ENCODE data around the gene ANGPTL5.

DNA sequence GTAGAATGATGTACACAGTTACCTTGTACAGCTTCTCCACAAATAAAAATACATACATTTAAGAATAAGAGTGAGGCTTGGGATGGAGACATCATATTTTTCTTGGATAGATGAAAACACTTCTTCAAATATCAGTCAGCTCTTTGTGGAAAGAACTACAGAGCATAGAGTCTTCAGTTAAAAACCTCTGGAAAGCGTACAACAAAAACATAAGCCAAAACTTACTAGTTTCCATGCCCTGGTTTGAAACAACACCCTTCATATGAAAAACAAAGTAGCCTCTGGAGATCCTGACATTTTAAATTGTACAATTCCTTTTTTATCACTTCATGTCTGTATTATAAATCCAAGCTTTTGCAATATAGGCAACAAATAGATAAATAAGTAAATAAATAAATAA, 8.5 kb downstream of the ANGPTL5 start:
- TF ChIP-seq POLR2A (IDR thresholded peaks at IDR 0.05) (no peak), CTCF (IDR thresholded peaks at IDR 0.05) (no peak)

Measured in adrenal gland (tissue), 5 donors.